WTC11 (cell line): ENCODE results near the gene TAF7.

Experiments used
- ATF3 ChIP-seq: sonication (generic); formaldehyde crosslinking; conservative IDR thresholded peaks from 2 replicates; pipeline ENCODE4 v1.8.1; 2022; ENCODE audit warnings: mild to moderate bottlenecking, missing genetic modification reagents
- CTCF ChIP-seq: fragments of 200-600 bp; IDR thresholded peaks from 2 replicates; pipeline ENCODE4 v1.8.0; 2022; ENCODE audit warnings: antibody characterized with exemption
- HMGA2 ChIP-seq: fragments of 250-450 bp; sonication (Bioruptor Pico); IDR thresholded peaks from 2 replicates; pipeline ENCODE4 v1.4.0; 2021; ENCODE audit warnings: mild to moderate bottlenecking, moderate library complexity
- MYBL2 ChIP-seq: sonication (generic); formaldehyde crosslinking; IDR thresholded peaks from 2 replicates; pipeline ENCODE4 v1.8.1; 2023; ENCODE audit warnings: mild to moderate bottlenecking, moderate library complexity, missing genetic modification reagents
- TCF7 ChIP-seq: sonication (generic); formaldehyde crosslinking; IDR thresholded peaks from 2 replicates; pipeline ENCODE4 v1.8.0; 2022; ENCODE audit warnings: mild to moderate bottlenecking, low read depth, missing genetic modification reagents, moderate library complexity
- TEAD4 ChIP-seq: sonication (generic); formaldehyde crosslinking; IDR thresholded peaks from 2 replicates; pipeline ENCODE4 v1.8.0; 2022; ENCODE audit warnings: mild to moderate bottlenecking, missing genetic modification reagents
- ZNF219 ChIP-seq: sonication (generic); formaldehyde crosslinking; IDR thresholded peaks from 2 replicates; pipeline ENCODE4 v1.8.0; 2023; ENCODE audit warnings: missing genetic modification reagents, mild to moderate bottlenecking, borderline replicate concordance

GRCh38 chr5:141338538-141339306 is 18.1 kb upstream of the TAF7 start, which contains the start of gene PCDHGA2:
- TF ChIP-seq TEAD4 (no peak), CTCF (peak; percentile 30; the same call in 1 of the 2 replicates), ZNF219 (CRISPR knock-in tag) (no peak), TCF7 (CRISPR knock-in tag) (no peak), MYBL2 (CRISPR knock-in tag) (no peak), HMGA2 (no peak), ATF3 (CRISPR knock-in tag) (no peak)
